ENCODE results near the gene EXD3. TPM values are rescaled to one million over a fixed set of nuclear protein-coding genes. Genes with fewer than 3 reads are reported as not detected.

Gene EXD3
- total RNA-seq, 2 experiments from 2014 or later = 20.8 to 27.0 TPM

- no TSS peak for BruUV-seq (replicated peaks)
- Histone ChIP-seq H2AFZ (ENCODE audit: low read length) (no peak overlapping the region), H3K4me3 (ENCODE audit: low read depth, low read length, poor library complexity, severe bottlenecking) (no peak overlapping the region), H4K20me1 (ENCODE audit: insufficient read depth, low read length) (no peaks in the 10 kb centered on the region), H3K79me2 (ENCODE audit: insufficient read depth, low read depth, low read length) (no peaks in the 10 kb centered on the region), H3K36me3 (ENCODE audit: insufficient read depth, low read length) (no peaks in the 10 kb centered on the region), H3K27ac (ENCODE audit: low read depth, low read length, poor library complexity, severe bottlenecking) (no peak overlapping the region), H3K4me1 (ENCODE audit: insufficient read depth, low read length, poor library complexity, severe bottlenecking) (peaks cover 19% of the 10 kb centered on the region), H3K9me3 (ENCODE audit: low read length) (no peaks in the 10 kb centered on the region), H3K4me2 (ENCODE audit: low read length) (no peak overlapping the region), H3K9me2 (ENCODE audit: insufficient read depth, low read length) (no peaks in the 10 kb centered on the region)
- intact Hi-C loops (cut with micrococcal nuclease; ENCODE audit: unreplicated experiment) = no loop called here
- ChIA-PET CTCF (ENCODE audit: unreplicated experiment) (no interaction called here), POLR2A (no interaction called here)
- TF ChIP-seq, protein P1, sequence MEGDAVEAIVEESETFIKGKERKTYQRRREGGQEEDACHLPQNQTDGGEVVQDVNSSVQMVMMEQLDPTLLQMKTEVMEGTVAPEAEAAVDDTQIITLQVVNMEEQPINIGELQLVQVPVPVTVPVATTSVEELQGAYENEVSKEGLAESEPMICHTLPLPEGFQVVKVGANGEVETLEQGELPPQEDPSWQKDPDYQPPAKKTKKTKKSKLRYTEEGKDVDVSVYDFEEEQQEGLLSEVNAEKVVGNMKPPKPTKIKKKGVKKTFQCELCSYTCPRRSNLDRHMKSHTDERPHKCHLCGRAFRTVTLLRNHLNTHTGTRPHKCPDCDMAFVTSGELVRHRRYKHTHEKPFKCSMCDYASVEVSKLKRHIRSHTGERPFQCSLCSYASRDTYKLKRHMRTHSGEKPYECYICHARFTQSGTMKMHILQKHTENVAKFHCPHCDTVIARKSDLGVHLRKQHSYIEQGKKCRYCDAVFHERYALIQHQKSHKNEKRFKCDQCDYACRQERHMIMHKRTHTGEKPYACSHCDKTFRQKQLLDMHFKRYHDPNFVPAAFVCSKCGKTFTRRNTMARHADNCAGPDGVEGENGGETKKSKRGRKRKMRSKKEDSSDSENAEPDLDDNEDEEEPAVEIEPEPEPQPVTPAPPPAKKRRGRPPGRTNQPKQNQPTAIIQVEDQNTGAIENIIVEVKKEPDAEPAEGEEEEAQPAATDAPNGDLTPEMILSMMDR (conservative IDR thresholded peaks at IDR 0.05; ENCODE audit: low read length) = no peak
- no peak for TF ChIP-seq EZH2phosphoT487 (IDR thresholded peaks at IDR 0.05; ENCODE audit: borderline replicate concordance, low read depth, low read length)
- no peak for DNase-seq (ENCODE audit: low spot score)
Measured at GRCh38 chr9:137310189-137311052, 112.5 kb downstream of the EXD3 start.

DNA sequence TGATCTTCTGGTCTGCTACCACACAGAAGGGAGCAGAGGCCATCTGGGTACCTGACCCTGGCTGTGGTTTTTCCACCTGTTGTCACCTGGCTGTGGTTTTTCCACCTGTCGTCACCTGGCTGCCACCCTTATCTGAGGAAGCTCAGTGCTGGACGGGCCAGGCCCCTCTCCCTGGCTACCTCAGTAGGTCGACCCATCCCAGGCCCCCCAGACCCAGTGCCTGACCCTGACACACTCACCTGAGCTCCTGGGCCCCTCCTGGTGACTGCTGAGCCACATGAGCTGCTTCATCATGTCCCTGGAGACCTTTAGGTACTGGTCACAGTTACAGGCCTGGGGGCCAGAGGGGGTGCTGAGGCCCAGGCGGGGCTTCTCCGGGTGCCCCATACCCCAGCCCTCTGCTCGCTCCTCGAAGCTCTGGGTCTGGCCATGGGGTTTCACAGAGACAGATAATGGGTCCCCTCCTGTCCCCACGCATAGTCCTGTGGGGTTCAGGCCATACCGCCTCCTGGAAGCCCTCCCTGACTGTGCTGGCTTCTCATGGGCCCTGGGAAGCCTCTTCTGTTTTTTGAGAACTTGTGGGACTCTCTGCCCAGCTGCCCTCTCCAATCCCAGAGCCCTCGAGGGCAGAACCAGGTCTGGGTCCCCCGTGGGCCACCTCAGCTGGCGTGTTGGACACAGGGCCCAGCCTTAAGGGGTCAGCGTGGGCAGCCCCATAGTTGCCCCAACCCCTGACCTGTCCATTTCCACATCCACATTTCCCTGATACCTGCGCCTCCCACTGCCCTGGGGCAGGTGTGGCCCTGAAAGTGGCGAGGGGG is 113.4 kb downstream of the EXD3 start:
- POLR2A ChIA-PET = no interaction called here

More for the DNA sequence above, 113.4 kb downstream of the EXD3 start:
- intact Hi-C loops (cut with micrococcal nuclease; ENCODE audit: unreplicated experiment) = no loop called here
- H3K9me2 ChIP-seq (ENCODE audit: insufficient read depth, low read length) = no peaks in the 10 kb centered on the region
- H3K36me3 ChIP-seq (ENCODE audit: insufficient read depth, low read length) = no peaks in the 10 kb centered on the region
- BruUV-seq (replicated peaks) = no TSS peak
- no peak for DNase-seq (ENCODE audit: low spot score)
- no peaks in the 10 kb centered on the region for H4K20me1 ChIP-seq (ENCODE audit: insufficient read depth, low read length)
- CTCF ChIA-PET (ENCODE audit: unreplicated experiment) = no interaction called here
- no peaks in the 10 kb centered on the region for H3K79me2 ChIP-seq (ENCODE audit: insufficient read depth, low read depth, low read length)
- H3K4me2 ChIP-seq (ENCODE audit: low read length) = no peak overlapping the region
- no peak for TF ChIP-seq EZH2phosphoT487 (IDR thresholded peaks at IDR 0.05; ENCODE audit: borderline replicate concordance, low read depth, low read length)
- TF ChIP-seq, protein P1 (conservative IDR thresholded peaks at IDR 0.05; ENCODE audit: low read length) = no peak
- no peak overlapping the region for H3K27ac ChIP-seq (ENCODE audit: low read depth, low read length, poor library complexity, severe bottlenecking)
- peaks cover 18% of the 10 kb centered on the region for H3K4me1 ChIP-seq (ENCODE audit: insufficient read depth, low read length, poor library complexity, severe bottlenecking)
- no peak overlapping the region for H3K4me3 ChIP-seq (ENCODE audit: low read depth, low read length, poor library complexity, severe bottlenecking)
- H2AFZ ChIP-seq (ENCODE audit: low read length) = no peak overlapping the region
- H3K9me3 ChIP-seq (ENCODE audit: low read length) = no peaks in the 10 kb centered on the region
